A172 (cell line): ENCODE data around the gene CPED1. TPM values are rescaled to one million over a fixed set of nuclear protein-coding genes. Genes with fewer than 3 reads are reported as not detected.
"Not testable (repeated sequence)": the region's sequence is repeated elsewhere in the genome, so short reads cannot be mapped to it uniquely, and the experiment has no call there.

ENCODE experiments used
- DNase-seq: peaks from one replicate; pipeline ENCODE4 v3.0.0-alpha.2; 2015; ENCODE audit warnings: low spot score
- total RNA-seq: library from RNA; depleted of rRNA; stranded (reverse); fragments of >200 nt; shearing (Covaris generic); gene quantifications from 2 replicates; pipeline ENCODE4 v1.2.3, GENCODE V29; 2014

Gene CPED1
- total RNA-seq, 1 experiment from 2014 or later = 18.4 TPM

GRCh38 chr7:121280656-121281055, 292.1 kb downstream of the CPED1 start:
- DNase-seq = no peak

- no peak for DNase-seq
Measured at GRCh38 chr7:121282129-121282528, 293.6 kb downstream of the CPED1 start.

GRCh38 chr7:121285066-121285667, 296.7 kb downstream of the CPED1 start:
- DNase-seq = no peak

- no peak for DNase-seq
Measured at GRCh38 chr7:121286186-121286585, 297.7 kb downstream of the CPED1 start.

- peak; percentile 68 for DNase-seq
Measured at GRCh38 chr7:121286742-121287734, 298.5 kb downstream of the CPED1 start.

GRCh38 chr7:121288894-121289293, 300.4 kb downstream of the CPED1 start:
- DNase-seq = peak; percentile 83

- not testable (repeated sequence) for DNase-seq
Measured at GRCh38 chr7:121289930-121290329, 301.4 kb downstream of the CPED1 start.

- no peak for DNase-seq
Measured at GRCh38 chr7:121294448-121294992, 306.0 kb downstream of the CPED1 start.

- DNase-seq = no peak
Measured at GRCh38 chr7:121297843-121298242, 309.3 kb downstream of the CPED1 start.

GRCh38 chr7:121298831-121299239, 310.3 kb downstream of the CPED1 start:
- DNase-seq = no peak

- no peak for DNase-seq
Measured at GRCh38 chr7:121300685-121301420, 312.3 kb downstream of the CPED1 start.

GRCh38 chr7:121301446-121302213, 313.1 kb downstream of the CPED1 start:
- DNase-seq = no peak

- peak; percentile 77 for DNase-seq
Measured at GRCh38 chr7:121302214-121302745, 313.8 kb downstream of the CPED1 start.

GRCh38 chr7:121303422-121304101, 315.1 kb downstream of the CPED1 start:
- no peak for DNase-seq

- no peak for DNase-seq
Measured at GRCh38 chr7:121304102-121304658, 315.7 kb downstream of the CPED1 start.

- DNase-seq = no peak
Measured at GRCh38 chr7:121305109-121305508, 316.6 kb downstream of the CPED1 start.

GRCh38 chr7:121306565-121306964, 318.1 kb downstream of the CPED1 start:
- no peak for DNase-seq

GRCh38 chr7:121307021-121307574, 318.6 kb downstream of the CPED1 start:
- no peak for DNase-seq

GRCh38 chr7:121313220-121313792, 324.8 kb downstream of the CPED1 start:
- peak; percentile 44 for DNase-seq
